SK-N-MC (cell line): ENCODE measurements around the gene SCNN1A.

Source experiments
- DNase-seq: peaks from one replicate; pipeline ENCODE4 v3.0.0-alpha.2; 2011; ENCODE audit warnings: low read depth, low spot score
- H3K27ac ChIP-seq: fragments of 200-600 bp; sonication (generic); 2 replicates; pipeline ENCODE4 v1.5.1; 2016; ENCODE audit warnings: mixed run types
- H3K36me3 ChIP-seq: fragments of 200-600 bp; sonication (generic); 2 replicates; pipeline ENCODE4 v1.6.1; 2017; ENCODE audit warnings: antibody characterized with exemption, low read length, mixed read lengths; ENCODE audit not compliant: insufficient read depth
- H3K4me3 ChIP-seq: fragments of 200-600 bp; sonication (generic); 2 replicates; pipeline ENCODE4 v1.5.1; 2016
- H3K9ac ChIP-seq: fragments of 200-600 bp; sonication (generic); 2 replicates; pipeline ENCODE4 v1.8.0; 2017; ENCODE audit warnings: mixed run types, mixed read lengths; ENCODE audit not compliant: insufficient read length
- H3K9me3 ChIP-seq: fragments of 200-600 bp; sonication (generic); 2 replicates; pipeline ENCODE4 v1.6.1; 2017; ENCODE audit warnings: low read depth, mild to moderate bottlenecking, antibody characterized with exemption, low read length, moderate library complexity, mixed read lengths
- EZH2 ChIP-seq: fragments of 200-600 bp; sonication (generic); IDR thresholded peaks from one replicate; pipeline ENCODE4 v1.6.1; 2017; ENCODE audit warnings: antibody characterized with exemption
- FOXP2 ChIP-seq: optimal IDR thresholded peaks from 2 replicates; pipeline ENCODE3; 2011; ENCODE audit warnings: mild to moderate bottlenecking, moderate library complexity; ENCODE audit not compliant: insufficient read depth; ENCODE audit errors: extremely low read length, control extremely low read depth
- POLR2AphosphoS5 ChIP-seq: IDR thresholded peaks from 2 replicates; pipeline ENCODE4 v1.6.1; 2012; ENCODE audit warnings: mild to moderate bottlenecking, low read depth, low read length, borderline replicate concordance

The SCNN1A gene

DNA sequence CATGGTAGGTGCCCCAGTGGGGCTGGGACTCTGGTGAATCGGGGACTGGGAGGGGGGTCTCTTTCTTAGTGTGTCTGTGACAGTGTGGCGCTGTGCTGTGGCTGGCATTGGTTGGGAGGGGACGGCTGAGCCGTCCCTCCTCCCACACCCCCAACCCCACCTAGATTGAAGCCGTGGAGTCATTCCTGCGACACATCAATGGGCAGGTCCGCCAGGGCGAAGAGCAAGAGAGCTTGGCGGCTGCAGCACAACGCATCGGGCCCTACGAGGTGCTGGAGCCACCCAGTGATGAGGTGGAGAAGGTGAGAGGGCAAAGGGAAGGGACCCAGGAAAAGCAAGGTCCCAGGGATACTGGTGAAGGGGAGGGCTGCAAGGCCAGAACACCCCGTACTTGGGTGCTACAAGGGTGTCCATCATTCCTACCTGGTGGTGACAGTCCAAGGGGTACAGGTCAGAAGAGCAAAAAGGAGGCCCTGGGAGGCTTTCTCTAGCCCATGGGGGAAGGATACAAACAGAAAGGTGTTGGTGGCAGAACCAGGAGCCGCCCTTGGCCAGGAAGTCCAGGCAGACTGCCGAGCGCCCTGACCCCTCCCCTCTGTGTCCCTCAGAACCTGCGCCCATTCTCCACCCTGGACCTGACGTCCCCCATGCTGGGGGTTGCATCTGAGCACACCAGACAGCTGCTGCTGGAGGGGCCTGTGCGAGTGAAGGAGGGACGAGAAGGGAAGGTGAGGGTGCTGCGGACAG lies 57.5 kb downstream of the SCNN1A start:
- Histone ChIP-seq H3K4me3 (no peak overlapping the region), H3K9me3 (no peaks in the 10 kb centered on the region), H3K9ac (no peak overlapping the region), H3K27ac (no peak overlapping the region), H3K36me3 (no peaks in the 10 kb centered on the region)
- TF ChIP-seq FOXP2 (no peak), EZH2 (no peak), POLR2AphosphoS5 (no peak)
- DNase-seq: no peak

DNA sequence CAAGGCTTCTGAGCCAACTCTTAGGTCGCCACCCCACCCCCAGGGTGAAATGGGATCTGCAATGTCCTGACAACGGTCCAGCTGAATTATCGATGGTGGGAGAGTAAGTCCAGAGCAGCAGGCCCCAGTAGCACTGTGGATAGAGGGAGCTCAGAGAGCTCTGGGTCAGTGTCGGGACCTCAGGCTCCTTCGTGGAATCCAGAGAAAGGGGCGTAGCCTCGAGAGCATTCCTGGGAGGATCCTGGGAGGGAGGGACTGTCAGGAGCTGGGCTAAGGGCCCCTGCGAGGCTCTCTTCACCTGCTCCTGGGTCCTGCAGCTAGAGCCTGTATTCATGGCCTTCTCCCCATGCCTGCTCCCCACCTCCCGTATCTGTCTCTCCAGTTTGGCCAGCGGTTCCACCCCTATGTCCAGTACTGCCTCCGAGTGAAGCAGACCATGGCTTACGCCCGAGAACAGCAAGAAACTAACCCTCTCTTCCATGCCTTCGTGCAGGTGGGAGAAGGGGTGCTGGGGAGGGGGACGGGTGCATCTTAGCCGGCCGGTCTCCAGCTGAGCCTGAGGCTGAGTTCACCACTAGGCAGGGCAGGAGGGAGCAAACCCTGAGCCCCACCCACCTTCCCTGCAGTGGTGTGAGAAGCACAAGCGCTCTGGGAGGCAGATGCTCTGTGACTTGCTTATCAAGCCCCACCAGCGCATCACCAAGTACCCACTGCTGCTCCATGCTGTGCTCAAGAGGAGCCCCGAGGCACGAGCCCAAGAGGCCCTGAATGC lies 58.3 kb downstream of the SCNN1A start:
- DNase-seq: no peak
- TF ChIP-seq EZH2: no peak
- TF ChIP-seq FOXP2: no peak
- no peak for TF ChIP-seq POLR2AphosphoS5
- no peak overlapping the region for H3K27ac ChIP-seq
- no peak overlapping the region for H3K4me3 ChIP-seq
- no peaks in the 10 kb centered on the region for H3K9me3 ChIP-seq
- H3K36me3 ChIP-seq: no peaks in the 10 kb centered on the region
- H3K9ac ChIP-seq: no peak overlapping the region

DNA sequence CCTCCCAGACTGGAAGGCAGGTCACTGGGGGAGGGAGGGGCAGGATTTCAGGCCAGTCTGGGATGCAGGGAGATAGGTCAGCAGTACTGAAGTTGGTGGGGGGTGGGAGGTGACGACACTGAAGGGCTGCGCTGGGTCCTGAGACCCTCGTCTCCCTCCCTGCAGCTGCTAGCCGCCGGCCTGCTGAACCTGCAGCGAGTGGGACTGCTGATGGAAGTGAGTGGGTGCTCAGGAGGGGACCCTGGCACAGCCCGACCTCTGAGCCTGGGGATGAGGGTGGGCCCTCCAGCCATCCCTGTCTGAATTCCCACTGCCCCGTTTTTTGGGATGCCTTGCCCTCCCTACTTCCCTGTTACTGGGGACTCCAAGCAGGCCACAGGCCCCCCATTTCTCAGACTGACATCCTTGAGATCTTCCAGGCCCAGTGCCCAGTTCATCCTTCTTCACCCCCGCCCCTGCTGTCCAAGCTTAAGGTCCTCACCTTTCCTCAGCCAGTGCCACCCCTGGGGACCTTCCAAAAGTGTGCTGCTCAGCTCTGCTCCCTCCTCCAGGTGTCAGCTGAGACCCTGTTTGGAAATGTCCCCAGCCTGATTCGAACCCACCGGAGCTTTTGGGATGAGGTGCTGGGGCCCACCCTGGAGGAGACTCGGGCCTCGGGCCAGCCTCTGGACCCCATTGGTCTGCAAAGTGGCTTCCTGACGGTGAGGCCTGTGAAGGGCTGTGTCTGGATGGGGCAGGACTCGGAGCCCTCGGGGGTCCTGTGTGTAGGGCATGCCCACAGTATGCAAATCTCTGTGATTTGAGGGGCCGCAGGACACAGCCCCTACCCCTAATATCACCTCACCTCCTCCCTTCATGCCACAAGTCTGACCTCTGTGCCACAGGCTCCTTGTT lies 59.4 kb downstream of the SCNN1A start:
- no peak overlapping the region for H3K9ac ChIP-seq
- H3K4me3 ChIP-seq: no peak overlapping the region
- DNase-seq: no peak
- TF ChIP-seq EZH2 (no peak), POLR2AphosphoS5 (no peak), FOXP2 (no peak)
- no peaks in the 10 kb centered on the region for H3K9me3 ChIP-seq
- H3K36me3 ChIP-seq: no peaks in the 10 kb centered on the region
- H3K27ac ChIP-seq: no peak overlapping the region

DNA sequence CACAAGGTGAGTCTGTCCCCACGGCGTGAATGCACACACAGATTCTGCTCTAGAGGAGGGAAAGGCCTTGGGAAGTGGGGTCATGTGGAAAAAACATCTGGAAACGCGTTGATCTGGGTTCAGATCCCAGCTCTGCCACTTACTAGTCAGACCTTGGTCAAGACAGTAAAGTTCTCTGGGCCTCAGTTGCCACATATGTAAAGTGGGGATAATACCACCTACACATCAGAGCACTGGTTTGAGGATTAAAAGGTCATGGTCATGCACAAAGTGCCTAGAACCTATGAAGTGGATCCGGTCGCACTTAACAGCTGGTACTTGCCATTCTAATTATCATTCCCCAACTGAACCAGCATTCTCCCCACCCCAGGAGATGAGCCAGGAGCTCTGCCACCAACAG lies 60.2 kb downstream of the SCNN1A start:
- no peak for TF ChIP-seq POLR2AphosphoS5
- H3K36me3 ChIP-seq: no peaks in the 10 kb centered on the region
- no peak overlapping the region for H3K27ac ChIP-seq
- no peaks in the 10 kb centered on the region for H3K9me3 ChIP-seq
- no peak overlapping the region for H3K9ac ChIP-seq
- H3K4me3 ChIP-seq: no peak overlapping the region
- DNase-seq: no peak

GRCh38 chr12:6314776-6315175 lies 60.6 kb downstream of the SCNN1A start:
- DNase-seq: no peak
- Histone ChIP-seq H3K9me3 (no peaks in the 10 kb centered on the region), H3K9ac (no peak overlapping the region), H3K27ac (no peak overlapping the region), H3K4me3 (no peak overlapping the region), H3K36me3 (no peaks in the 10 kb centered on the region)
- TF ChIP-seq EZH2 (no peak), FOXP2 (no peak), POLR2AphosphoS5 (no peak)

GRCh38 chr12:6313326-6313940 lies 61.9 kb downstream of the SCNN1A start:
- H3K4me3 ChIP-seq: no peak overlapping the region
- H3K9me3 ChIP-seq: no peaks in the 10 kb centered on the region
- TF ChIP-seq POLR2AphosphoS5 (no peak), FOXP2 (no peak), EZH2 (no peak)
- no peak overlapping the region for H3K27ac ChIP-seq
- no peak for DNase-seq
- no peaks in the 10 kb centered on the region for H3K36me3 ChIP-seq
- no peak overlapping the region for H3K9ac ChIP-seq

DNA sequence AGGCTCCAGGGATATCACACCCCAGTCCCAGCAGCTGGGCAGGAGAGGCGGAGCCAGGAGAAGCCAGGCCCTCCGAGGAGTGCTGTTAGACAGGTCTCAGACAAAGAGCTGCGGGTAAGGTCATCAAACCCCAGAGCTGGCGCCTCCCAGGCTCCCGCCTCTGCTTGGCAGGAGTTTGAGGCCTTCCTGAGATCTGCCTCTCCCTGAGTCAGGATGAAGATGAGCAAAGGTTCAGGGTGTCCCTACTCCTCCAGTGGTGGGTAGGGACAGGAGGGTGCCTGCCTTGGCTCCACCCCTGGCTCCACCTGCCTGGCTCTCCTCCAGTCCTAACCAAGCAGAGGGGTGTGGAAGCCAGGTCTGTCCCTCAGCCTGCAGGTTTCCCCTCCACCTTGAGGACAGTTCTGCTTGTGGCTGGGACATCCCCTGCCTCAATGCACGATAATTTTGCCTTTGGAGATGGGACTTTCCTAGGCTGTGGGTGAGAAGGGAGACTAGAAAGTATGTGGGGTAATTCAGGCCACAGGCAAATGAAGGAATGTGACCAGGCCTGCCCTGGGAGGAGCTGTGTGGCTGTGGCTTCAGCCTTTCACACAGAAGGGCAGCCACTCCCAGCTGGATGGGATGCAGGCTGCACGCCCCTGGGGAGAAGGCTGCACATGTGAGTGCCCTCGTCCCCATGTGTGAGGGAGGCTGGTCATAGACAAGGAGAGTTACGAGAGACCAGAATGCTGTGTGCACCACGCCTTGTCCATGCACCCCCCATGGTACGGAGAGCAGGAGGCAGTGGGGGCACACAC lies 62.6 kb downstream of the SCNN1A start:
- H3K36me3 ChIP-seq: no peaks in the 10 kb centered on the region
- no peak for TF ChIP-seq FOXP2
- no peak for TF ChIP-seq POLR2AphosphoS5
- no peak for TF ChIP-seq EZH2
- H3K9me3 ChIP-seq: no peaks in the 10 kb centered on the region
- H3K4me3 ChIP-seq: no peak overlapping the region
- H3K9ac ChIP-seq: no peak overlapping the region
- no peak for DNase-seq
- no peak overlapping the region for H3K27ac ChIP-seq
